Nephron (organoid): ENCODE data around the gene COL24A1.

ENCODE experiments used
- H3K27ac Mint-ChIP-seq, 3 experiments: 2 replicates each; pipeline ENCODE4 v1.8.0; 2020; ENCODE audit warnings: mixed read lengths in 3 of 3, mild to moderate bottlenecking in 2 of 3, moderate library complexity in 1 of 3
- H3K27me3 Mint-ChIP-seq: 2 replicates; pipeline ENCODE4 v1.8.0; 2021; ENCODE audit warnings: low read depth, mild to moderate bottlenecking, moderate library complexity, mixed read lengths
- H3K36me3 Mint-ChIP-seq: 2 replicates; pipeline ENCODE4 v1.8.0; 2020; ENCODE audit warnings: low read depth, mixed read lengths
- H3K4me1 Mint-ChIP-seq: 2 replicates; pipeline ENCODE4 v1.8.0; 2020; ENCODE audit warnings: mixed read lengths
- H3K4me3 Mint-ChIP-seq, 3 experiments: 2 replicates each; pipeline ENCODE4 v1.8.0; 2020; ENCODE audit warnings: mild to moderate bottlenecking in 3 of 3, mixed read lengths in 3 of 3, moderate library complexity in 2 of 3
- H3K9me3 Mint-ChIP-seq: 2 replicates; pipeline ENCODE4 v1.8.0; 2020; ENCODE audit warnings: mixed read lengths
- TF ChIP-seq, protein P1 (sequence below), 3 experiments: fragments of 200-600 bp; sonication (generic); IDR thresholded peaks; one replicate each; pipeline ENCODE4 v1.5.0; 2021; ENCODE audit warnings: antibody characterized with exemption in 3 of 3; ENCODE audit not compliant: unreplicated experiment in 3 of 3

COL24A1 gene

DNA sequence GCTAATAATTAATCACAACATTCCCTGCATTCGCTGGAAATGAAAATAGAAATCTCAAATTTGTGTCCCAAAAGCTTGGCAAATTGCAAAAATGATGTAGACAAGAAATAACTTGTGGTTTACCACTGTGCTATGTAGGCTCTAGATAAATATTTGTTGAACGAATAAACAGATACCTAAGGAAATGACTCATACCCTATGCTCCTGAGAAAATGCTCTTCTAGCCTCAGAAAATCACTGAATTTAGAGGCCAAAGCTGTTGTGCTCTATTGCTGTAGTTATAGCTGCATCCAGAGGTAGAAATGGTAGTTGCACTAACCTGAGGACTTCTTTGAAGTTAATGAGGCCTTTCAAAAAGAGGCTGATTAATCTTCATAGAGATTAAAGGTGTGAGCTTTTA, 306.3 kb downstream of the COL24A1 start:
- no peak overlapping the region for H3K4me3 Mint-ChIP-seq
- no peaks in the 10 kb centered on the region for H3K4me1 Mint-ChIP-seq
- H3K27ac Mint-ChIP-seq = peak overlapping the region in 2 of 3 experiments; percentile 74 to 77
- H3K9me3 Mint-ChIP-seq = no peaks in the 10 kb centered on the region
- TF ChIP-seq, protein P1, sequence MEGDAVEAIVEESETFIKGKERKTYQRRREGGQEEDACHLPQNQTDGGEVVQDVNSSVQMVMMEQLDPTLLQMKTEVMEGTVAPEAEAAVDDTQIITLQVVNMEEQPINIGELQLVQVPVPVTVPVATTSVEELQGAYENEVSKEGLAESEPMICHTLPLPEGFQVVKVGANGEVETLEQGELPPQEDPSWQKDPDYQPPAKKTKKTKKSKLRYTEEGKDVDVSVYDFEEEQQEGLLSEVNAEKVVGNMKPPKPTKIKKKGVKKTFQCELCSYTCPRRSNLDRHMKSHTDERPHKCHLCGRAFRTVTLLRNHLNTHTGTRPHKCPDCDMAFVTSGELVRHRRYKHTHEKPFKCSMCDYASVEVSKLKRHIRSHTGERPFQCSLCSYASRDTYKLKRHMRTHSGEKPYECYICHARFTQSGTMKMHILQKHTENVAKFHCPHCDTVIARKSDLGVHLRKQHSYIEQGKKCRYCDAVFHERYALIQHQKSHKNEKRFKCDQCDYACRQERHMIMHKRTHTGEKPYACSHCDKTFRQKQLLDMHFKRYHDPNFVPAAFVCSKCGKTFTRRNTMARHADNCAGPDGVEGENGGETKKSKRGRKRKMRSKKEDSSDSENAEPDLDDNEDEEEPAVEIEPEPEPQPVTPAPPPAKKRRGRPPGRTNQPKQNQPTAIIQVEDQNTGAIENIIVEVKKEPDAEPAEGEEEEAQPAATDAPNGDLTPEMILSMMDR (IDR thresholded peaks at IDR 0.05; ENCODE audit: unreplicated experiment in 3 of 3) = no peak
- no peaks in the 10 kb centered on the region for H3K36me3 Mint-ChIP-seq
- H3K27me3 Mint-ChIP-seq = no peaks in the 10 kb centered on the region

DNA sequence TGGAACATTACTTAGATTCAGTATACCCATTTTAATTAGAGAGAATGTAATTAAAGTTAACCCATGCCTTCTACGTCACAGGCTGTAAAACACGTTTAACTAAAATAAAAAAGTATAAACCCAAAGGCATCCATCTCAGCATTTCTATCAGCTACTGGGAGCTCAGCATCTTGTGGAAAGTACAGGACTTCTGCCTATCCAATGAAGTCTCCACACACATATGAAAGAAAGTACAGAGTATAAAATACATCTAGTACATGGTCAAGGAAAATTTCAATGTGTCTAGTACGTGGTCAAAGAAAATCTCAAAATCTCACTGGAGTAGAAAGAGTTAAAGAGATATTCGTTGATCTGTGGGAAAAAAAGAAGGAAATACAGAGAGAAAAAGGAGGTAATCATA, 306.9 kb downstream of the COL24A1 start:
- no peaks in the 10 kb centered on the region for H3K27me3 Mint-ChIP-seq
- no peaks in the 10 kb centered on the region for H3K4me1 Mint-ChIP-seq
- H3K4me3 Mint-ChIP-seq = no peak overlapping the region
- no peaks in the 10 kb centered on the region for H3K9me3 Mint-ChIP-seq
- no peaks in the 10 kb centered on the region for H3K36me3 Mint-ChIP-seq
- peak overlapping the region in 2 of 3 experiments; percentile 74 to 77 for H3K27ac Mint-ChIP-seq
- TF ChIP-seq, protein P1 (IDR thresholded peaks at IDR 0.05; ENCODE audit: unreplicated experiment in 3 of 3) = no peak

DNA sequence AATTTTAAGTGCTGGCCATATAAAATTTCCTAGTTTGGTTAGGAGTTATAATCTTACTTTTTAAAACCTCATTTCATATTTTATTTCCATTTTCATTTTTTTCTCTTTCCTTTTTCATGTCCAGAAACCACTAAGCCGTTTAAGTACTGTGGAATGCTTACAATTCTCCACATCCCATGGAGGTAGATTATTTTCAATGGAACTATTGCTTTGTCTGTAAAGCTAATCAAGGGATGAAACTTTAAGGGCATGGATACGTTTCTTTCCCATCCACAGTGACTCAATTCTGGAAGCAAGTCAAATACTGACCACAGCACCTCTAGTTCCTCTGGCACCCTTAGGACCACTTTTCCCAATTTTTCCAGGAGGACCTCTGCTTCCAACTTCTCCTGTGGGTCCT, 309.2 kb downstream of the COL24A1 start:
- Mint-ChIP-seq H3K27ac (no peak overlapping the region), H3K4me1 (no peaks in the 10 kb centered on the region), H3K36me3 (no peaks in the 10 kb centered on the region), H3K27me3 (peaks cover 4% of the 10 kb centered on the region), H3K9me3 (no peaks in the 10 kb centered on the region), H3K4me3 (no peak overlapping the region)
- TF ChIP-seq, protein P1 (IDR thresholded peaks at IDR 0.05; ENCODE audit: unreplicated experiment in 3 of 3) = no peak

DNA sequence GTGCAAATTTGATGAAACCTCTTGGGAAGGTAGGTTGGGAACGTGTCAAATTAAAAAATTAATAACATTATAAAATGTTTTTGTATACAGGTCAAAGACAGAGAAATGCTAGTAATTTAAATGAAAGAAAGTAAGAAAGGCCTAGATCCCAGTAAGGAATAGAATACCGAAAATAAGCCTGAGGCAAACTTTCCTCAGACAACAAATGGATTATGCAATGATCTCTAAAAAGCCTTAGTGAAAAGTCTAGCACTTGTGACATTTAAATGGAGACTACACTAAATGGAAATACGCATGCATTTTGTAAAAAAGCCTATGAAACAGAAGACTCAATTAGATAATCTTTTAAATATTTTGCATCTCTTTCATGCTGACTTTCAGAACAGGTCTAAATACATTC, 309.9 kb downstream of the COL24A1 start:
- TF ChIP-seq, protein P1 (IDR thresholded peaks at IDR 0.05; ENCODE audit: unreplicated experiment in 3 of 3) = no peak
- Mint-ChIP-seq H3K27me3 (peaks cover 4% of the 10 kb centered on the region), H3K27ac (no peak overlapping the region), H3K4me3 (no peak overlapping the region), H3K36me3 (no peaks in the 10 kb centered on the region), H3K4me1 (no peaks in the 10 kb centered on the region), H3K9me3 (no peaks in the 10 kb centered on the region)

DNA sequence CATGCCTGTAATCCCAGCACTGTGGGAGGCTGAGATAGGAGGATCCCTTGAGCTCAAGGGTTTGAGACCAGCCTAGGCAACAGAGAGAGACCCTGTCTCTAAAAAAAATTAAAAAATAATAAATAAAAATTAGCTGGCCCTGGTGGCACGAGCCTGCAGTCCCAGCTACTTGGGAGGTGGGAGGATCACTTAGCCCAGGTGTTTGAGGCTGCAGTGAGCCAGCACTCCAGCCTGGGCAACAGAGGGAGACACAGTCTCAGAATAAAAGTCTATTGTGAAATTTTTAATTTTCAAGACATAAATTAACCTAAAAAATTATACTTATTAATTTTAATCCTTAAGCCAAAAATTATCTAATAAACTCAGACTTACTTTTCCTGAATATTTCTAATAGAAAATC, 317.1 kb downstream of the COL24A1 start:
- TF ChIP-seq, protein P1 (IDR thresholded peaks at IDR 0.05; ENCODE audit: unreplicated experiment in 3 of 3) = no peak
- H3K4me3 Mint-ChIP-seq = no peak overlapping the region
- H3K9me3 Mint-ChIP-seq = no peaks in the 10 kb centered on the region
- no peak overlapping the region for H3K27ac Mint-ChIP-seq
- H3K27me3 Mint-ChIP-seq = peaks cover 3% of the 10 kb centered on the region
- H3K36me3 Mint-ChIP-seq = no peaks in the 10 kb centered on the region
- no peaks in the 10 kb centered on the region for H3K4me1 Mint-ChIP-seq

DNA sequence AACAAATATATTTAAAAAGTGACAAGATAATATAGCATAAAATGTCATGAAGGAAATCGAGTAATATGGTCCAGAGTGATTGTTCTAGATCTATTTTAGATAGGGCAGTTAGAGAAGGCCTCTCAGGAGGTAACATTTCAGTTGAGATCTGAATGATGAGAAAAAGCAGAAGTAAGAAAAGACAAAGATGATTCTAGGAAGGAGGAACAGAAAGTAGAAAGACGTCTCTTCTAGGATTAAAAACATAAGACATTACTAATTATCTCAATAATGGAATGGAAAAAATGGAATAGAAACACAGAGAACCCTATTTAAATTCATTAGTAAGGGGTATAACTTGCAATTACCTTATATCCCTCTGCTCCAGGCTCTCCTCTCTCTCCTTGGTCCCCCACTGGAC, 318.3 kb downstream of the COL24A1 start:
- no peak overlapping the region for H3K27ac Mint-ChIP-seq

More for the DNA sequence above, 318.3 kb downstream of the COL24A1 start:
- Mint-ChIP-seq H3K9me3 (no peaks in the 10 kb centered on the region), H3K4me3 (no peak overlapping the region), H3K4me1 (no peaks in the 10 kb centered on the region), H3K27me3 (no peaks in the 10 kb centered on the region), H3K36me3 (no peaks in the 10 kb centered on the region)
- TF ChIP-seq, protein P1 (IDR thresholded peaks at IDR 0.05; ENCODE audit: unreplicated experiment in 3 of 3) = no peak
